DMS153 treated with DMSO at 0.1 percent for 48 hours (cell line): Measurements from ENCODE around the gene VPS13D.

Experiments
- DNase-seq: peaks from one replicate; lab custom pipeline; 2025; ENCODE audit not compliant: unreplicated experiment; lab: John Stamatoyannopoulos, UW

The VPS13D gene

DNA sequence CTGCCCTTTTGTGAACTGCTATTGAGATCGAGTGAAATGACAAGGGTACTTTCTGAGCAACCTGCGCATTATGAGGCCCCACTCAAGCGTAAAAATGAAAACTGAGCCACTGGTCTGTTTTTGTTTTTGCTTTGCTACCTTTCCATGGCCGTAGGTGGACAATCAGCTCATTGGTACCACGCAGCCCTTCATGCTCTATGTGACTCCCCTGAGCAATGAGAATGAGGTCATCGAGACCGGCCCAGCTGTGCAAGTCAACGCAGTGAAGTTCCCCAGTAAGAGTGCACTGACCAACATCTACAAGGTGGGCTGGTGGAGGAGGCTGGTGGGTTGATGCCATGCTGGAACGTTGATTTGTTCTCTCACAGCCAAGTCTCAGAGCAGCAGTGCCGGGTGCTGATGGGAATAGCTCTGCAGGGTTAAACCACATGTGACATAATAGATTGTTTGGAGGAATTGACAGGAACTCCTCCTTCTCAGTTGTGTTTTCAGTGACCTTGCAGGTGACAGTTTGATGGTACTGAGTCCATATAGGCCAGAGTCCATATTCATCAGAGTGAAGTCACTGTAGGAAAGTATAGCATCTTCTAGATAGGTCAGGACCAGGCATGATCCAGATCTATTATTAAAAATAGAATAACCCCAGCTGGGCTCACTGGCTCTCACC is 170.3 kb downstream of the VPS13D start:
- no peak for DNase-seq

DNA sequence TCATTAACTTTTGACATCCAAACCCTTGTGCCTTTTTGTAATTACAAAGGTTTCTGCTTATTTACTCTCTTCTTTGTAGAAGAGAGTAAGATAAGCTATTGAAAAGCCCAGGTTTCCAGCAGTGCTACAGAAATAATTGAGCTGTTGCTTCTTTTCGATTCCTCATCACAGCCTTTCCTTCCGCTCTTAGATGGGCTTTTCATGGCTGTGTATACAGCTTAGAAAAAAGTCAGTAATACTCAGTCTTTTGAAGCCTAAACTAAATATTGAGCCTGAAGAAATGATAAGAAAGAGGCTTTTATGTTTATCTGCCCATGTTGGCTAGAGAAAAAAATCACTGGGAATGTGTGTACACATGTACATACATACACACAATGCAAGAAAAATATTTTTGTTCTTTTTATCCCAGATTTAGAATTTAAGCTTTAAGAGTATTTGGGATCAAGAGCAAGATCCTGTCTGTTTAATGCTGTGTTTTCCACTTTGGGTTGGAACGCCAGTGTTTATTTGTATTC is 172.4 kb downstream of the VPS13D start:
- no peak for DNase-seq

DNA sequence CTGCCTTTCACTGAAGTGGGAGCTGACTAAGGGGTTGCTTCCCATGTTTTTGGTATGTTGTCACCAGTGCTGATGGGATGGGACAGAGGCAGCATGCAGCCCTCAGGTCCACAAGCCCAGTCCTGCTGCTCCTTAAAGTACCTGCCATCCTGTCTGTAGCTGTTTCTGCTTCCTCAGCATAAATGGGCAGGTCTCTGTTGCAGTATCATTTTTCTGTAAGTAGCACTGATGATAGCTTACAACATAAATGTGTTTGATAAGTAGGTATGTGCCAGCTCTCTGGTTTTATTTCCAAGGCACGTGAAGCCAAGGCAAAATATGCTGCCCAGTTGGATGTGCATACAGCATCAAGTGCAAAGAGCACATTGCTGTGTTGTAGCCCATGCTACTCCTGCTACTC is 173.0 kb downstream of the VPS13D start:
- DNase-seq, result no peak

DNA sequence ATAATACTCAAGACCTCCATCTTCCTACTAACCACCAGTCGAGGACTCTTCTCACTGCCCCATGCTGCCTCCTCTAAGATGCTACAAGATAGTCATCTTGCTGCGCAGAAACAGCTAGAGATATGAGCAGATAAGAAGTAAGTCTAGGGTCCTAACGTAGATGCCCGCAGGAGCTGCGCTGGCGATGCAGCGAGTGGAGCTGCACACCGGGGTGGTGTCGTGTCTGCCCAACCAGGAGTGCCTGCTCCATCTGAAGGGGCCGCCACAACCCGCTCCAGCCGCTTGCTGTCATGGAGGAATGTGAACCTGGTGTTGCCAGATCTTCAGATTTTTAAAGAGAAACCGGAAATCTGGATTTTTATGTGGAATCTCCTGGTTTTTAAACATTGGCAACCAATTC is 175.1 kb downstream of the VPS13D start:
- no peak for DNase-seq

DNA sequence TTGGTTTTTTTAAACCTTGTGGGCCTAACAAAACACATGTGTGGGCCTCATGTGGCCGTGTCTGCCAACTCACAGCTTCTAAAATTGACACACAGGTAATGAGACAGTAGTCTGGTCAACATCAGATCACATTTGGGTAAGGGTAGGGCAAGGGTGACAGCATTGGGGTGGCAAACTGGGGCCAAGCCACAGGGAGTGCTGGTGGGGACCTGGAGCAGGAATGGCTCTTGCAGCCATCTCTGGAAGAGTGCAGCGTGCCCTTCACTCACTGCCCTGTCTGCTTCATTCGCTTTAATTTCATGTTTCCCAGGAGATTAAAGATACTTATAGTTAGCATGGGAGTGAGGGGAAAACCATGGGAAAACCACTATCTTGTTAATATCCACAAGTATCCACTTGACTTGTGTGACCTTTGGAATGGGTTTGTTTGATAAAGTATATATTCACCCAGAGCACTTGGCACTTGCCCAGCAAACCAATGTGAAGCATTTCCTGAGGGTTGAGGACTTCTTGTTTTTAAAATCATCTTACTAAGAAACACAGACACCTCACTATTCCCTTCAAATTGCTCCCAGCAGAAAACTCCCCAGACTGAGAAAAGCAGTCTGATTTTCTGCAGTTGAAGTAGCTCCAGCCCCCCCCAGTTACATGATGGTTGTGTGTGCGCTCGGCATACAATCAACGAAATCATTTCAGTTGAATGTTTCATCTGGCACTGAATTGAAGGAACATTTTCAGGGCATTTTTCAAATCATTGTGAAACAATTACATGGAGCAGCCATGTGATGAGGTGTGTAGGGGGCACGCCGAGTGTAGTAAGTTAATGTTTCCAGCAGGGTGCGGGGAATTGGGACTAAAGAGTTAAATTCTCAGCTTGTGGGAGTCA is 175.7 kb downstream of the VPS13D start:
- DNase-seq, result no peak

DNA sequence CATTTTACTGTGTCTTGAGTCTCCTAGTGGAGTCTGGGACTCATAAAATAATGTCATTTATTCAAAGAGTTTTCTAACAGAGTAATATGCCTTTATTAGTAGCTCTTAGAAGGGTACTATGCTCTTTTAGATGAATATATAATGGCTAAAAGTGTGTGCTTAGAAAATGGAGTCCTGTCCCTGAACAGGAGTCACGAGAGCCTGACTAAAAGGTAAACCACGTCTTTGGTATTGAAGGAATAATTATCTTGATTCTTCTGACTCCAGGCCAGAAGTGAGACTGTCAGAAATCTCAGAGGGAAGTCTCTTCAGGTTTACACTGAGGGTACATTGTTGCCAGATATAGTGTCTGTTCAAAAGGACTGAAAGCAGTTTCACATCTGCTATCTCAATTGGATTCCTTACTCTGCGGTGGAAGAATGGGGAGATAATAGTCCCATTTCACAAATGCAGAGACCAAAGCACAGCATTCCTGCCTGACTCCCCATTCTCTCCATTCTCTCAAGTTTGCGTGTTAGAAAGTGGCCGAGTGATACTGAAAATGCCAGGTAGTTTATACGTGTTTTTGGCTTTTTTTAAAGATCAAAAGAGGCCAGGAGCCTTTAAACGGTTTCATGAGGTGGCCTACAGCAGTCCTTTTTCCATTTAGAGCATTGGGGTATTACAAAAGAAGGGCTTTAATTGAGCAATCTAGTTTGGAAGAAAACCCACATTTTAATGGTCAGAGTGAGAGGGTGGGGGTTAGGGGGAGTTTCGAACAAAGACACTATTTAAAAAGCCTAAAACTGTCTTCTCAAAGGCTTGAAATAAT is 176.6 kb downstream of the VPS13D start:
- no peak for DNase-seq

DNA sequence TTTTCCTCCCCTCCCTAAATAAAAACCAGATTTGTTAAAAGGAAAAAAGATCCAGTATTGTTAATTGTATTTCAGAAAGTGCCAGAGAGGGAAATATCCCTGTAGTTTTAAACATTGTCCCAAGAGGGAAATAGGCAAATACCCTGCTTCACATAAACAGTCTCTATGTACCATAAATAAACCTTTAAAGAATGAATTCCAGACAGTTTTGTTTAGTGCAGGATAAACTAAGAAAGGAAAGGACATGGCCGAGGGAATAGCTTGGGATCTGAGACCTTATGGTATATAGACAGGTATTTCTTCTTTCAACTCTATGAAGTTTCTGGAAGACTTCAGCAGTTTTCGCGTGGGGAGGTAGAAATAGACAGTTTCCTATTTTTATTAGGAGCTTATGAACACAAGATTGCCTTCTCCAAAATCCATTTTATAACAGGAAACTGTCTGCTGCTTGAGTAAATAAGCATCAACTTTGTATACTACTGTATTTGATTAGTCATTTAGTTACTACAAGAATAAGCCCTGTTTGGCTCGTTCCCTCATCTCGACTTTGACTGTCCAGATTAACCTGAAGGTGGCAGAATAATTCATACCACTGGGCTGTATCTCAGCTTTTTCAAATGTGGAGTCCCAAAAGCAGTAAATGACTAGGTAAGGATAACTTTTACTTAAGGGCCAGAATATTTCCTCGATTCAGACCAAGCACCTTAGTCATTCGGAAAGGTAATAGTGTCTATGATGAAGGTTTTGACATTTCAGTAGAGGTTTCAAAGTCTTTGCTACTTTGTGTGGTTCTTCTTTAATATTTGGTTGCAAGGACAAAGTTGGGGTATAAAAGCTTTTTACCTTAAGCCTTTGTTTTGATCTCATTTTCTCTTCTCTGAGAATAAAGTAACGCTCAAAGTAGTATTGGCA is 177.5 kb downstream of the VPS13D start:
- no peak for DNase-seq

DNA sequence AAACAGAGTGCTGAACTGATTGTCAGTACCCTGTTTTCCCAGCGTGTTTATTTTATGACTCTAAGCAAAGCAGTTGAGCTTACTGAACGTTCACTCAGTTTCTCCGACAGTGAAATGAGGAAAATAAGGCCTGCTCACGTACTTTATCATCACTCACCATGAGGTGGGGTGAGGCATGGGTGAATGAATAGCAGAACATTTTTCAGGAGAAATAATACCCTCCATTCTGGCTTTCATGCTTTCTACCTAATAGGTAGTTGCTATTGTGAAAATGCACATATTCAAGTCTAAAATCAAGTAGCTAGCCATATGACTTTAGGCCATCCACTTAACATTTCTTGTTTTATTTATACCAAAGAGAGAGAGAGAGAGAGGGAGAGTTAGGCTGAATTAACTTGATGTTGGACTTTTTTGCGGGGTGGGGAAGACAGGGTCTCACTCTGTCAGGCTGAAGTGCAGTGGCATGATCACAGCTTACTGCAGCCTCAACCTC is 178.2 kb downstream of the VPS13D start:
- no peak for DNase-seq

DNA sequence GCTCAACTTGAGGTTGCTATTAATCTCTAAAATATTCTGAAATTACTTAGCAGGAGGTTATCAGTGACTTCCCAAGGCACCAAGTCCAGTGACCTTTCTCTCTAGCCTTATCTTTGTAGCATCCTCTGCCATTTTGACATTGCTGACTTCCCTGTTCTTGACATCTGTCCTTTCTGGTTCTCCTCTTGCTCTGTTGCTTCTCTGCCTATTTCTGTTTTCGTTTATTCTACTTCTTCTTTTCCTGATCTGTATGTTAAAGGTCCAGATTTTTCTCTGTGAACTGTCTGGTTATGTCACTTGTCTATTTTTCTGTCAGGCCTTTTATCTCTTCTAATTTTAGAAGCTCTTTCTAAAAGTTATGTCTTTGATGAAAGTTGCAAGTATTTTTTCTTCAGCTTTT is 178.8 kb downstream of the VPS13D start:
- no peak for DNase-seq

DNA sequence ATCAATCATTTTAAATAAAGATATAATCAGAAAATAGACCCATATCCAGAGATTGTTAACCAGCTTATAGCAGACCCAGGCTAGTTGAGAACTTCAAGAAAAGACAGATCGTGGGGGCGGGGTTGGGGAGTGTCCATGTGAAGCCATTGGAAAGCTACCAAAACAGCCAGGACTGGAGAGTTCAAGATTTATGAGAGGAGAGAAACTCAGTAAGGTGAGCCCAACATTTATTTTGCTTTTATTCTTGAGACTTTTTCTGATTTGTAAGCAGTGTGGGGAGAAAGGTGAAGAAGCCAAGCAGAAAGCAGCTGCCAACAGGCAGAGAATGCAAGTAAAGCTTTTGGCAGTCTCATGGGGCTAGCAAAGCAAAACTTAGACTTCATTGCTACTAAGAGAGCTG is 179.9 kb downstream of the VPS13D start:
- no peak for DNase-seq

DNA sequence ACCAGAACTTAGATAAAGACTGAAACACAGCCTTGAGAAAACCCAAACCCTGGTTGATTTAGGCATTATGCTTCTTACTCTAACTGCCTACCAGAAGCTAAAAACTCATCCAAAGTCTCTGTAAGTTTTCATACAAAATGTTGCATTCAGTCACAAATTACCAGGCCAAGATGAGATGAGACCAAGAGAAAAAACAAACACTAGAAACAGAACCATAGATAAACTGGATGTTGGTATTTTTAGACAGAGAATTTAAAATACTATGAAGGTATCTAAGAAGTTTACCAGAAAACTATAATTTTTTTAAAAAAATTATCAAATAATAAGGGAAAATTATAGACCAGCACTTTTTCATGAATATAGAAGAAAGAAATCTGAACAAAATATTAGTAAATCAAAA is 180.5 kb downstream of the VPS13D start:
- DNase-seq, result no peak

DNA sequence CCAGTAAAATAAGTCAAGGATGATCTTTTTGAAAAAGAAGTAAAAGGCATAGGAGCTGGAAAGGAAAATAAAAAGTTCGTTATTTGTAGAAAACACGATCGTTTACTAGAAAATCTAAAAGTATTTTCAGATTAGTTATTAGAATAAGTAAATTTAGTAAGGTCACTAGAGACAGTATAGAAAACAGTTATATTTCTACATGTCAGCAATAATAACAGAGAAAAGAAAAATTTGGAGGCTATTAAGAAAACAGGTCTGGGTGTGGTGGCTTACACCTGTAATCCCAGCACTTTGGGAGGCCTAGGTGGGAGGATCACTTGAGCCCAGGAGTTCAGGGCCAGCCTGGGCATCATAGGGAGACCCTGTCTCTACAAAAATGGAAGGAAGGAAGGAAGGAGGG is 181.3 kb downstream of the VPS13D start:
- DNase-seq, result no peak

DNA sequence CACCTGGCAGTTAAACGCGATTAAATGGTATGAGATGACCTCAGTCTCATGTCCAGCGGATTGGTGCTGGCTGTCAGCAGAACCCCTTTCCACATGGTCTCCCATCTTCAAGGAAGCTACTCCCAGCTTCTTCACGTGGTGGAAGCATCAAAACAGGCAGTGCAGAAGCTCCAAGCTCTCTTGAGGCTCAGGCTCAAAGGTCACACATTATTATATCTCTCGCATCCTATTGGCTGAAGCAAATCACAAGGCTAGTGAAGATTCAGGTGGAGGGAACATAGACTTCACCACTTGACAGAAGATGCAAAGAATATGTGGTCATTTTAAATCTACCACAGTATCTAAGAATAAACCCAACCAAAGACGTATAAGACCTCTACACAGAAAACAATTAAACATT is 181.9 kb downstream of the VPS13D start:
- no peak for DNase-seq

DNA sequence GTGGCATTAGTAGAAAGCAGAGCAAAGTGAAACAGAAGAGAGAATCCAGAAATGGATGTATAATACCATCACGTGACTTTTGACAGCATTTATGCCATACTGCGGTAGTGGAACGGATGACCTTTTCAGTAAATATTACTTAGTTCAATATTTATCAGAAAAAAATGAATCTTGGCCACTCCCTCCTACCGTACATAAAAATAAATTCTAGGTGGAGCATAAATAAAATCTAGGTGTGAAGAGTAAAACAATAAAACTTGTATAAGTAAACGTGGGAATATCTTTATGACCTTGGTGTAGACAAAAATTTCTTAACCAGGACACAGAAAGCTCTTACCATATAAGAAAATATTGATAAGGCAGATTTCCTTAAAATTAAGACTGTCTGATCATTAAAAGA is 182.6 kb downstream of the VPS13D start:
- no peak for DNase-seq

DNA sequence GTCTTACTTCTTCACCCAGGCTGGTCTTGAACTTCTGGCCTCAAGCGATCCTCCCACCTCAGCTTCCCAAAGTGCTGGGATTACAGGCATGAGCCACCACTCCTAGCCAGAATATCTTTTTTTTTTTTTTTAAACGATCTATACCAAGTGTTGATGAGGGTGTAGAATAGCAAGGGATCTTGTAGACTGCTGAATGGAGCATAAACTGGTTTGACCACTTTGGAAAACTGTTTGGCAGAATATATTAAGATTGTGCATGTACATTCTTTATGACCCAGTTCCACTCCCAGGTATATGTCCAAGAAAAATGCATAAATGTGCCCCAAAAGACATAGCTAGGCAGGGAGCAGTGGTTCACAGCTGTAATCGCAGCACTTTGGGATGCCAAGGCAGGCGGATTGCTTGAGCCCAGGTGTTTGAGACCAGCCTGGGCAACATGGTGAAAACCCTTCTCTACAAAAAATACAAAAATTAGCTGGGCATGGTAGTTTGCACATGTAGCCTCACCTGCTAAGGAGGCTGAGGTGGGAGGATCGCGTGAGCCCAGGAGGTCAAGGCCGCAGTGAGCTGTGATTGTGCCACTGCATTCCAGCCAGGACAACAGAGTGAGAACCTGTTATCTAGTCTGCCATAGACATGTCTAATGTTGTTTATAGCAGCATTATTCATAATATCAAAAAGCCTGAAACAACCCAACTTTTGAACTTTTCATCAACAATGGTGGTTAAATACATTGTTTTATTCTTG is 184.0 kb downstream of the VPS13D start:
- no peak for DNase-seq

DNA sequence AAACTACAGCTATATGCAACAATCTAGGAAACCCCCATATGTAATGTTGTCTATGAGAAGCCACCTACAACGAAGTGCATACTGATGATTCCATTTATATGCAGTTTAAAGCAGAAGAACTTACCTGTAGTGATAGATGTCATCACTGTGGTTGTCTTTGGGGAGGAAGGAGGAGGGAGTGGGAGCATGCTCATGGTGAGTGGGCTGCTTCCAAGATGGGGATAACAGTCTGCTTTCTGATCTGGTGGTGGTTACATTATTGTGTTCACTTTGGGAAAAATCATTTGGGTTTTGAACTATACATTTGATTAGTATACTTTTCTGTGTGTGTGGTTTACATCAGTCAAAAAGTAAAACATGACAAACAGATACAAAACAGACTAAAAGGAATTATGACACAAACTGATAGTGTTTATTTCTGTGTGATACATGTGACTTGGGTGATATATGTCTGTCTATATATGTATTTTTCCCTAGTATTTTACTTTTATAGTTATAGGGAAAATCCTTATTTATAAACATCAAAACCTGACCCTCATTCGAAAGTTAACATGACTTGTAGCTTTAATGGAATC is 184.7 kb downstream of the VPS13D start:
- no peak for DNase-seq

DNA sequence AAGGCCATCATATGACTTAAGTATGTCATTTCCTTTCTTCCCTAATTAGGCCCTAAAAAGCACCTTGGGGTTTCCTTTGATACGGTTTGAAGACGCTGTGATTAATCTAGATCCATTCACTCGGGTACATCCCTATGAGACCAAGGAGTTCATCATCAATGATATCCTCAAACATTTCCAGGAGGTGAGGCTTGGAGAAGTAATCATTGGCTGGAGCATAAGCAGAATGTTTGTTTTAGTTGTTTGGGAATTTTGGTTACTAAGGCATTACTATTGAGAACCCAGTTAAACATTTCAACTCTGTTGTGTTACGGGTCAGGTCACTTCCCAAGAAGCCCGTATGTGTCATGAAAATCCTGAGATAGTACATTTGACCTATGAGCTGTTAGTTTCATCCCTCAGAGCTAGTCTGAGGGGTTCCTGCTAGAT is 185.2 kb downstream of the VPS13D start:
- no peak for DNase-seq

DNA sequence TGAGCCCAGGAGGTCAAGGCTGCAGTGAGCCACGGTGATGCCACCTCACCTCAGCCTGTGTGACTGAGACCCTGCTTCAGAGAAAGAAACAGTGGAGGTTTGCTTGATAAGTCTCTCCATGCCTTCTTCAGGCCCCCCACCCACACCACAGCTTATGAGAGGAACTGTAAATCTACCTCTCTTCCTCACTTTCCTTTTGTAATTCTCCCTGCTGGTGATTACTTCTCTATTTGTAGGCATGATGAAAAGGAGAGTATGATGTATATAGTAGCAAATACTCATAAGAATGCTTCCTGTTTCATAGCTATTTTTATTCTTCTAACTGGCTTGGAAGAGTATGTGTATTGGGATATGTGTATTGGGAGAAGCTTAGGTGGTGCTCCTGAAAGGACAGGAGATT is 186.3 kb downstream of the VPS13D start:
- DNase-seq, result no peak

DNA sequence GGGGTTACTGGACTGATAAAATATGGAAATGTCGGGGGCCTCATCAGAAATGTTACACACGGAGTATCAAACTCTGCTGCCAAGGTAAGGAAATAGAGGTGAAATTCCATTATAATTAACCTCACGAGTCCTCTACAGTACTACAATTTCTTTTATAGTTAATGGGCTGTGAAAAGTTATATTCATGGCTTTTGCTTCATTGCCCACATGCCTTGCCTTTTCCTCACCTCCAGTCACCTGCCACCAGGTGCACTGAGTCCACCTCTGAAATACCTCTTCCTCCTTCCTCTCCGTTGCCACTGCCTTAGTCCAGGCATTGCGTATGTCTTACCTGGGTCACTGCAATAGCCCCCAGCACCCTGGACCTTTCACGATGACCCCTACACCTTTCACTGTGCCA is 186.9 kb downstream of the VPS13D start:
- DNase-seq, result no peak
